Measurements from ENCODE around the gene DLEC1. TPM values are rescaled to one million over a fixed set of nuclear protein-coding genes. Genes with fewer than 3 reads are reported as not detected.

Gene DLEC1
- total and polyA plus RNA-seq, 9 of the 15 experiments (the other 6 are each of a cell fraction or from before 2014, with no cell fraction given): 0.07 to 0.08 TPM; not detected in 7

GRCh38 chr3:38019658-38020341 is 19.2 kb upstream of the DLEC1 start:
- peaks cover 32% of the 10 kb centered on the region for H3K36me3 ChIP-seq (ENCODE audit: control insufficient read depth, insufficient read depth, low read length)
- H3K4me2 ChIP-seq (ENCODE audit: insufficient read depth, low read length): peak overlapping the region; percentile 95
- peak overlapping the region; percentile 29 to 80; a peak in 3 of 4 replicates for H3K9ac ChIP-seq (ENCODE audit: insufficient read depth in 1 of 2, low read depth in 2 of 2, low read length in 2 of 2)
- POLR2A ChIA-PET: interaction anchor here (1.2 to 2.1 kb wide), 2 partner anchors 9 to 23 kb away, joined by 4 to 6 read pairs; no protein-coding TSS in a partner anchor
- H3K9me3 ChIP-seq (replicated peaks; ENCODE audit: control insufficient read depth, insufficient read depth, low read depth, low read length): no peaks in the 10 kb centered on the region
- CTCF ChIA-PET (ENCODE audit: low intra/inter-chr PET ratio): no interaction called here
- H3K4me1 ChIP-seq (replicated peaks in 1 of 2; ENCODE audit: control insufficient read depth in 2 of 2, insufficient read depth in 2 of 2, low read length in 2 of 2): peaks cover 73 to 74% of the 10 kb centered on the region in 2 experiments
- intact Hi-C loops (cut with micrococcal nuclease): loop anchor here (1.0 kb wide), 1 partner anchor 45 kb away; no protein-coding TSS in a partner anchor
- H3K27me3 ChIP-seq (ENCODE audit: control insufficient read depth in 2 of 2, insufficient read depth in 2 of 2, low read length in 2 of 2): no peaks in the 10 kb centered on the region
- ATAC-seq (peak; percentile 55), DNase-seq (ENCODE audit: extremely low read depth in 1 of 4, low spot score in 3 of 4) (peak; percentile 68 to 94 (median 80)), FAIRE-seq (peak; percentile 80)
- peak overlapping the region; percentile 50; the same call in 1 of the 2 replicates for H3K4me3 ChIP-seq
- in situ Hi-C loops (cut with MboI): no loop called here
- peaks cover 60% of the 10 kb centered on the region for H3K79me2 ChIP-seq (ENCODE audit: control insufficient read depth, insufficient read depth, low read length)
- H2AFZ ChIP-seq (ENCODE audit: low read depth, low read length): peak overlapping the region; percentile 65
- peak overlapping the region; percentile 79 for H3K27ac ChIP-seq (ENCODE audit: extremely low read depth, low read depth, low read length)
- peaks cover 3% of the 10 kb centered on the region; the same call in 1 of the 2 replicates for H4K20me1 ChIP-seq (replicated peaks; ENCODE audit: control insufficient read depth, insufficient read depth, low read length)
- BruUV-seq (replicated peaks): no TSS peak
- WGBS (ENCODE audit: insufficient coverage, low coverage, missing lambda C conversion rate): 55% methylated on average over 10 of the region's 10 CpGs
- peaks cover 10% of the 10 kb centered on the region for H3K9me1 ChIP-seq (ENCODE audit: control insufficient read depth, insufficient read depth, low read length)
- TF ChIP-seq CEBPB (tag; IDR thresholded peaks at IDR 0.05) (no peak), HINFP (tag; conservative IDR thresholded peaks at IDR 0.05; ENCODE audit: low read depth) (no peak), ZBTB9 (CRISPR knock-in tag; IDR thresholded peaks at IDR 0.05) (no peak; the same call in 1 of the 2 replicates), PCBP2 (IDR thresholded peaks at IDR 0.05; ENCODE audit: low read depth, low read length, poor library complexity, severe bottlenecking) (no peak), POLR2AphosphoS2 (IDR thresholded peaks at IDR 0.05; ENCODE audit: low read length) (no peak), JUND (IDR thresholded peaks at IDR 0.05; ENCODE audit: borderline replicate concordance, low read depth, low read length) (no peak), JUND (tag; IDR thresholded peaks at IDR 0.05; ENCODE audit: borderline replicate concordance, low read depth, low read length) (peak; percentile 38; the same call in 1 of the 3 replicates), NUFIP1 (IDR thresholded peaks at IDR 0.05; ENCODE audit: partially characterized antibody) (no peak), NFRKB (IDR thresholded peaks at IDR 0.05; ENCODE audit: low read depth) (no peak), ZNF395 (CRISPR knock-in tag; IDR thresholded peaks at IDR 0.05) (no peak), ZNF668 (CRISPR knock-in tag; IDR thresholded peaks at IDR 0.05) (no peak), SIN3A (IDR thresholded peaks at IDR 0.05; ENCODE audit: borderline replicate concordance in 2 of 2, control insufficient read depth in 1 of 2, low read depth in 2 of 2, low read length in 2 of 2) (peak in 1 of 2 experiments; percentile 26; a peak in 1 of 4 replicates), NRF1 (conservative IDR thresholded peaks at IDR 0.05 in 1 of 2, IDR thresholded peaks at IDR 0.05 in 1 of 2) (0 out of 4 replicates have a peak, but pooled peaks of 1 of the 2 experiments have one; percentile 16), SAP30 (IDR thresholded peaks at IDR 0.05; ENCODE audit: borderline replicate concordance, insufficient read depth, low read depth, low read length, poor library complexity, severe bottlenecking) (no peak), HNRNPH1 (optimal IDR thresholded peaks at IDR 0.05; ENCODE audit: low read depth, low read length) (no peak)
